Ovary (tissue), 3 donors: ENCODE measurements around the gene RUNX1.

Experiments
- EP300 ChIP-seq: sonication (generic); formaldehyde crosslinking; IDR thresholded peaks from one replicate; pipeline ENCODE4 v1.6.1; 2017; ENCODE audit warnings: antibody characterized with exemption
- POLR2A ChIP-seq: fragments of 450-650 bp; IDR thresholded peaks from one replicate; pipeline ENCODE4 v1.6.1; 2017; ENCODE audit warnings: antibody characterized with exemption, mild to moderate bottlenecking, moderate library complexity
- TF ChIP-seq, protein P1 (sequence below), 3 donors: fragments of 450-650 bp in 2 of 3; fragments of 200-600 bp in 1 of 3; IDR thresholded peaks; one replicate each; pipeline versions ENCODE4 v1.5.1 to v1.8.0; 2016 to 2022; ENCODE audit warnings: antibody characterized with exemption in 3 of 3, mild to moderate bottlenecking in 1 of 3
- donor health status: DM: no; HTN: no; CAD: no.

DNA sequence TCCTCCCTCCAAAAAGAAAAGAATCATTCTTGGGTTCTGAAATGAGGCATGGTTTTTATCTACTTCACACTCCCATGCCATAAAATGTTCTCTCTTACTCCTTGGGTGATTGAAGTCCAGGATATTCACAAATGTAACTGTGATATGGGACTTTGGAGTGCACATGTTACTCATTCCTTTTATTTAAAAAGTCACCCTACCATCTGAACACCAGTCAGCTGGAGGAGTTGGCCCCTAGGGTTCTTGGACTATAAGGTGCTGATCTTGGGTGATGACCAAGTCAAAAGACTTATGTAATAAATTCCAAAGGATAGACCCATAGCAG is 251.9 kb downstream of the RUNX1 start:
- TF ChIP-seq, protein P1, sequence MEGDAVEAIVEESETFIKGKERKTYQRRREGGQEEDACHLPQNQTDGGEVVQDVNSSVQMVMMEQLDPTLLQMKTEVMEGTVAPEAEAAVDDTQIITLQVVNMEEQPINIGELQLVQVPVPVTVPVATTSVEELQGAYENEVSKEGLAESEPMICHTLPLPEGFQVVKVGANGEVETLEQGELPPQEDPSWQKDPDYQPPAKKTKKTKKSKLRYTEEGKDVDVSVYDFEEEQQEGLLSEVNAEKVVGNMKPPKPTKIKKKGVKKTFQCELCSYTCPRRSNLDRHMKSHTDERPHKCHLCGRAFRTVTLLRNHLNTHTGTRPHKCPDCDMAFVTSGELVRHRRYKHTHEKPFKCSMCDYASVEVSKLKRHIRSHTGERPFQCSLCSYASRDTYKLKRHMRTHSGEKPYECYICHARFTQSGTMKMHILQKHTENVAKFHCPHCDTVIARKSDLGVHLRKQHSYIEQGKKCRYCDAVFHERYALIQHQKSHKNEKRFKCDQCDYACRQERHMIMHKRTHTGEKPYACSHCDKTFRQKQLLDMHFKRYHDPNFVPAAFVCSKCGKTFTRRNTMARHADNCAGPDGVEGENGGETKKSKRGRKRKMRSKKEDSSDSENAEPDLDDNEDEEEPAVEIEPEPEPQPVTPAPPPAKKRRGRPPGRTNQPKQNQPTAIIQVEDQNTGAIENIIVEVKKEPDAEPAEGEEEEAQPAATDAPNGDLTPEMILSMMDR (IDR thresholded peaks at IDR 0.05) = no peak
- TF ChIP-seq POLR2A = no peak
- no peak for TF ChIP-seq EP300
